Measurements from ENCODE around the gene ZNF837.
A peak's percentile ranks its signal among the peaks of the same experiment; 100 is the strongest.
"Not testable (repeated sequence)": the region's sequence is repeated elsewhere in the genome, so short reads cannot be mapped to it uniquely, and the experiment has no call there.

The ZNF837 gene

DNA sequence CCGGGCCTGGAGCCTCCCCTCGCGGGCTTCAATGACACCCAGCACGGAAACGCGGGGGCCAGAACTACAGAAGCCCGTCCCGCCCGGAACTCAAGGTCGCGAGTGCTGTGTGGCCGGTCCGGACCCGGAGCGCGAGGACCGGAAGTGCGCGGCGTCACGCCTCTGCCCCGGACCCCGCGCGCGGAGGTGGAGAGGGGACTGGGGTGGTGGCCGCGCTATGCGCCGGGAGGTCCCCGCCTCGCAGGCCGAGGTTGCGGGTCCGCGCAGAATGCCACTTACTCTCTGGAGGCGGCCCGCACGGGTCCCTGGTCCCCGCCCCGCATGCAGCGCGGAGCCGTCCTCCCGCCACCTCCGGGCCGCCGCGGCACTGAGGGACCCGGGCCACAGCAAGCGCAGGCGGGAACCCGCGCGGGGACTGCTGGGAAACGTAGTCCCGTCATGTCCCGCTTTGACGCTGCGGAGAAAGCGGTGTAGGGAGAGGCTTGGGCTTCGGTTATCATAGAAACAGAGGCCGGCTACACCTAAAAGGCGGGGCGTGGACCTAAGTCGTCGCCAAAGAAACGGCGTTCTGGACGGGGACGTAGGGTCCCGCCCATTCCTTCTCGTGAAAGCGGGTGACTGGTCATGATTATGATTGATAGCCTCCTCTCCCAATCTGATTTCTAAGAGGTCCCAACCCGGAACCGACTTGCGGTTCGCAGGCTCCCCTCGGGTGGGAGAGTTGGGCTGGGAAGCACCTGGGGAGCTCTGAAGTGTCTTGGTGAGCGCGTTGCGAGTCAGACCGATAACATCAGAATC is at the start of gene ZNF837:
Gene ZNF837, minus strand, starts transcription at position 369 of the 798 bp plus-strand sequence. CDS start 11,698 bp downstream, outside the sequence.
- peak; percentile 100 for DNase-seq (ENCODE audit: low read depth)

GRCh38 chr19:58429745-58430144 is 48.9 kb upstream of the ZNF837 start:
- no peak for DNase-seq (ENCODE audit: low read depth)

DNA sequence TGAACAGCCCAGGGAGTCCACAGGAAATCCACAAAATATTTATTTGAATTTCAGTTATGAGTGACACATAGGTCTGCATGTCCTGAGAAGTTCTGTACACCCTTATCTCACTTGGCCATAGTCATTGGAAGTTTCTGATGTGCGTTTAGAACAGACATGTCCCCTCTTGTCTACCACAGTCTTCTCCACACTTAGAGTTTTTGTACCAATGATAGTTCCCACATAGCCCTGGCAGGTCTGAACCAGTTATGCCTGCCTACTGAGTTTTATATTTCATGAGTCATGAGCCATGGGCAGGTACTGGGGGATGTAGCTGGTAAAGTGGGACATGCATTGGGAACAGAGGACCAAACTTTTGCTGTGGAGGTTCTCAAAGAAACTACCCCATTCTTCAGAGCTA is 47.8 kb upstream of the ZNF837 start:
- no peak for DNase-seq (ENCODE audit: low read depth)

- no peak for DNase-seq (ENCODE audit: low read depth)
Measured at GRCh38 chr19:58417071-58417470, 36.2 kb upstream of the ZNF837 start.

DNA sequence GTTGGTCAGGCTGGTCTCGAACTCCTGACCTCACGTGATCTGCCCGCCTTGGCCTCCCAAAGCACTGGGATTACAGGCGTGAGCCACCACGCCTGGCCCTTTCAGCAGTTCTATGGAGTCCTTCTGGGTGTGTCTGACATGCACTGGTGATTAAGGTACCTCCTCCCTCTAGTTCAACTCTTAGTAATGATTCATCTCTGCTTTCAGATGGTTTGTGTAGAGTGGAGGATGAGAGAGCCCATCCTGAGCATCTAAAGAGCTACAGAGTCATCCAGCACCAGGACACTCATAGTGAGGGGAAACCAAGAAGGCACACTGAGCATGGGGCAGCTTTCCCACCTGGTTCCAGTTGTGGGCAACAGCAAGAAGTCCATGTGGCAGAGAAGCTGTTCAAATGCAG is 35.8 kb upstream of the ZNF837 start:
- no peak for DNase-seq (ENCODE audit: low read depth)

DNA sequence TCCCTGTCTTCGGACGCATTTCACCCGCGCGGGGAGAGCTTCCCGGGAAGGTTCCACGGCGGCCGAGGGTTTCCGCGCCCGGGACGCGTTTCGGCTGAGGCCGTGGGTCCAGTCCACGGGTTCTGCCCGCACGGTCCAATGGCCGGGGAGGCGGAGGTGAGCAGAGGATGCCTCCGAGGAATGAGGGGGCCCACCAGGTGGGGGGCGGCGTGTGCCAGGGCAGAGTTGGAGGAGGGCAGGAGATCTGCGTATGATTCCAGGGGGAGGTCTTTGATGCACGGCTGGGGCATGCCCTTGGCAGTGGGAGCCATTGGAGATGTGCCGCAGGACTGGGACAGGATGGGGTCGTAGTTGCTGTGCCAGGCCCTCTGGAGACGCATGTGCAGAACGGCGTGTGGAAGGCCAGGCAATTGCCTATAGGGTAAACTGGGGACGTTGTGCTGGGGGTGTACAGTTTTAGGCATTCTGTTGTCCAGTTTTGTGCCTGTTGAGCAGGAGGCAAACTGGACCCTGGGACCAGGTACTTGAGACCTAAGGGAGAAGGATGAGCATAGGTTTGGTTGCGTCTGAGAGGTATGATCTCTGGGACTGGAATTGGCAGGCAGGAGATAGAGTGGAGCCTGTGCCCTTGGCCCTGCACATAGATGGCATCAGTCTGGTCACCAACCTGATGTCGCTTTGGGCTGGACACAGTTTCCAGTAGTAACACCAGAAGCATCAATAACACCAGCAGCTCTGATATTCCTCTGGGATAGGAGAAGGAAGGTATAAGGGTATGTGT is 28.4 kb upstream of the ZNF837 start:
- no peak for DNase-seq (ENCODE audit: low read depth)

DNA sequence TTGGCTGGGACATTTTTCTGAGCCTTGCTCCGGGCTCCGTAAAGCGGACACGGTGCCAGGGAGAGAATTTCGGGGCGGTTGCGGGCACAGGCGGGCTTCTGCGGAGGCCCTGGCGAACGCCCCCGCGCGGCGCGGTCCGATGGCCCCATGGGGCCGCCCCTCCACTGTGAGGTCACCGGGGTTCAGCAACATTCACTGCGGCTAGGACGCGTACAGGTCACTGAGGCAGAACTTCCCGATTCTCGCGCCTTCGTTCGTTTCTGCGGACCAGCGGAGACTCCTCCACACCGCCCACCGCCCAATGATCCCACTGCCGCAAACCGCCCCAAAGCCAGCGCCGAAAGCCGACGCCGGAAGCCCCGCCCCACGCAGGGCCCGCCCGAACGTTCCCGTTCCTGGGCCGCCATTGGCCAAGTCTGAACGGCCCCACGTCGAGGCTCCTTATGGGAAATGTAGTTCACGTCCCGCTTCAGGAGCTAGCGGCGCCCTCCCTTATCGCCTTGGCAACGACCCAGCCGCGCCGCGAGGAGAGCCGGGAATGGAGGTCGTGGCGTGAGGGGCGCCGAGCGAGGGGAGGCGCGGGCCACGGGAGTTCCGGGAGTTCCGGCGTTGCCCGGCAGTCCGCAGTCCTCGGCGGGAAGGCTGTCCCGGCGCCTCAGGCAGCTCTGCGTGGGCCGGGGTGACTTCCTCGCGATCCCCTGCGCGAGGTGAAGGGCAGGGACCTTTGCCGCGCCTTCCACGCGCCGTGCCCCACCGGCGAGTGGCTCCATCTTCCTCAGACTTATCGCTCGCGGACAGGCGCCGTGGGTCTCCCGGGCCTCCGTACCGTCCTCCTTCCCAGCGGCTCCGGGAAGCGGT is 27.6 kb upstream of the ZNF837 start, which contains the start of gene ZNF584:
Gene ZNF584, plus strand, starts transcription at position 498 of the 858 bp plus-strand sequence. CDS start 499 bp downstream, outside the sequence.
- peak; percentile 93 for DNase-seq (ENCODE audit: low read depth)

DNA sequence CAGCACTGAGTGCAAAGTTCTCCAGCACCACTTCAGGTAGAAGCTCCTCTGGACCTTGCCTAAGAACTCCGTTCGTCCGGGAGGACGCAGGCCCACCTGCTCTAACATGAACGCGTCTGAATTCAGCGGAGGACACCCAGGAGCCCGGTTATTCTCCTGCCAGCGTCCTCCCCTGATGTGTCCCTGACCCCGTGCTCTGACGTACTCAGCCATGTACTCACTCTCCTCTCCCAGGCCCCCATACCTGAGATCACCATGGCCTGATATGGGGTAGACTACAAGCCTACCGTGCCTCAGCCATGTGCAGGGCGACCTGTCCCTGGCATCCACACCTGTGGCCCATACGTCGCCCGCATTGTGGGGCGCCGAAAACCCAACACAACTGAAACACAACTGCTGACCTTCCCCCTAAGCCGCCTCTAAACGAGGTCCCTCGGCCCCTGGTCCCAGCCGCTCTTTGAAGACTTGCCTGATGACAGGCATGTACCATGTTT is 26.9 kb upstream of the ZNF837 start:
- DNase-seq (ENCODE audit: low read depth), result no peak

DNA sequence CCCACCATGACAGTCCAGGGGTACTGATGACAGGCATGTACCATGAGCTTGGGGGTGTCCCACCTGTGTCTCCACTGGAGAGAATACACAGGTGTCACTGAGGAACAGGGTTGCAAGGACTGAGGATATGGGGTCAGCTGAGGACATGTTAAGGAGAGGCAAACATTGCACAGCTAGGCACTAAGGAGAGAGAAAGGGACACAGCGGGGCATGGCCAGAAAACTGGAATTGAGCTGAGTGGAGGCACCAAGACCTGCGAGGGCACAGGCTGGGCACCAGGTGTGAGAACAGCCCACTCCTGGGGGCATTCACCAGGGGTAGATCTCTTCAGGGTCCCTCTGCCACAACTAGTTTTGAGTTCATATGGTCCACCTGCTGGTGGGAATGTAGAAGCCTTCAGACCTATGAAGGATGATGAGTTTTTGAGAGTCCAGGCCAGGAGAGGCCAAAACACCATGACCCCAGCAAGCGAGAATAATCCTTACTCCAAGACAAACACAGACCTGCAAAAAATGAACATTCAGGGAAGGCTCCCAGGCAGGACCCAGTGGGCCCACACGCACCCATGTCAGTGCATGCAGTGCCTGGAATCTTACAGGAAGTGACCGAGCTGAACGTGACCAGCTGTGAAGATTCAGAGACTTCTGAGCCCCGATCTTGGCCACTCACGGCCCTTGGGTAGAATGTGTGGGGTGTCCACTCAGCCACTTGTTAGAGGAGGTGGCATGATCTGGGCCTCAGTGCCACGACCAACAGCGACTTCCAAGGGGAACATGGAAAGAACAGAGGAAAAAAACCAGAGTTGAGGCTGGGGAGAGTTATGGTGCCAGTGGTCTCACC is 26.2 kb upstream of the ZNF837 start:
- DNase-seq (ENCODE audit: low read depth), result no peak

DNA sequence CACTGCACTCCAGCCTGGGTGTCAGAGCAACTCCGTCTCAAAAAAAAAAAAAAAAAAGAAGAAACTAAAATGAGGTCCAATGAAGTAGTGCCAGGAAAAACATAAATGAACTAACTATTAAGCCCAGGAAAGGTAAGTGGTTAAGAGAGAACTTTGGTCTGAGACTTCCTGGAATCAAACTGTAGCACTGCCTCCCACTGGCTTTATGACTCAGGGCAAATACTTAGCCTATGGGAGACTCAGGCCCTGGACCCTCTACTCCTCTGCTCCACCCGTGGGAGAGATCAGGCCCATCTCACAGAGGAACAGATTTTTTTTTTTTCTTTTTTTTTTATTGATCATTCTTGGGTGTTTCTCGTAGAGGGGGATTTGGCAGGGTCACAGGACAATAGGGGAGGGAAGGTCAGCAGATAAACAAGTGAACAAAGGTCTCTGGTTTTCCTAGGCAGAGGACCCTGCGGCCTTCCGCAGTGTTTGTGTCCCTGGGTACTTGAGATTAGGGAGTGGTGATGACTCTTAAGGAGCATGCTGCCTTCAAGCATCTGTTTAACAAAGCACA is 23.2 kb upstream of the ZNF837 start:
- not testable (repeated sequence) for DNase-seq (ENCODE audit: low read depth)

- no peak for DNase-seq (ENCODE audit: low read depth)
Measured at GRCh38 chr19:58401840-58402421, 21.1 kb upstream of the ZNF837 start.

DNA sequence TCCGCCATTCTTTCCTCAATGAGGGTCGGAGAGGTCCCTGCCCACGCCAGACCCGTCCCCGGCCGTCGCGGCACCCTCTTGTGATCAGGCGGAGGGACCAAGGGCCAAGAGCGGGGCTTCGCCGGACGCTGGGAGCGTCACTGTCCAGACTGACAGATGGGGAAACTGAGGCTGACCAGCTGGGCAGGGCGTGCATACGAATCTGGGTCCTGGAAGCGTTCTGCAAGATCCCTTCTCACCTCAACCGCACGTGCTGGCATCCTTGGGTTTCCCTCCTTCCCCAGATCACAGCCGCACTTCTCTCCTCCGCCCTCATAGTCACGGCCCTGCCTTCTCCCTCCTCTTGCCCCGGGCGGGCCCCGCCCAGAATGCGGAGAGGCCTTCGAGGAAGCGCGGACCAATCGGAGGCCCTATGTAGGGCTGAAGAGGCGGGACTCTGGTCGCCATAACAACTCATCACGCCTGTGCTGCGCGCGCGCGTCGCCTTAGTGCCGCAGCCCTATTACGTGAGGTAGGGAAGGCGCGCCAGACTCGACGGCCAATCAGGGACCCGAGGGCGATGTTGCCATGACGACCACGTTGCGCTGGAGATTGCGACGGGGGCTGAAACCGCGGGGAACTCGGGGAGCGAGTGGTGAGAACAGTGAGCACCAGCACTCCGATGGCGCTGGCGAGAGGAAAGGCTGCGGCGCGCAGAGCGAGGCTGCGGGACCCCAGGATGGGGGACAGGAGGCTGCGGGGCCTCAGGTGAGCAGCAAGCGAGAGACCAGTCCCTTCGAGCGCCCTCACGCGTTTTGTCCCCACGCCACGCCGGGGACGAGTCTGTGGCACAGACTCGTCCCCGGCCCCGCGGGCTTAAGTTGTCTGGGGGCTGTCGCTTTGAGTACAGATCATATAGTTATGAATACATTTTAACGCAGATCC is 20.3 kb upstream of the ZNF837 start:
- peak; percentile 99 for DNase-seq (ENCODE audit: low read depth)

- DNase-seq (ENCODE audit: low read depth), result no peak
Measured at GRCh38 chr19:58400316-58400915, 19.6 kb upstream of the ZNF837 start.

DNA sequence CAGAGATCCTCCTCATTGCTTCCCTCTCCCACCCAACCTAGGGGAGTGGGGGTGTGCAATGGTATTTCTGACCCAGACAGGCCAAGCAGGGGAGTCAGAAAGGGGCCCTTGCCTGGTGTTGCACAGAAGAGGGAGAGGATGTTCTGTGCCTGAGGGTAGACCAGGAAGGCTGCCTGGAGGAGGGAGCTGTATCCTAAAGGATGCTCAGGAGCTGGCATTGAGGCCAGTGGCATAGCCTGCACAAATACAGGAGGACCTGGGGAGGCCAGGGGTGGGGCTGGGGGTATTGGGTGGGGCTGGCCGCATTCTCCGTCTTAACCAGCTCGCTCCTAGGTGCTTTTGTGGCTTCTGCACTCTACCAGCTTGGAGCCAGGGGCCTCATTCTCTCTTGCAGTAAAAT is 19.1 kb upstream of the ZNF837 start:
- no peak for DNase-seq (ENCODE audit: low read depth)

DNA sequence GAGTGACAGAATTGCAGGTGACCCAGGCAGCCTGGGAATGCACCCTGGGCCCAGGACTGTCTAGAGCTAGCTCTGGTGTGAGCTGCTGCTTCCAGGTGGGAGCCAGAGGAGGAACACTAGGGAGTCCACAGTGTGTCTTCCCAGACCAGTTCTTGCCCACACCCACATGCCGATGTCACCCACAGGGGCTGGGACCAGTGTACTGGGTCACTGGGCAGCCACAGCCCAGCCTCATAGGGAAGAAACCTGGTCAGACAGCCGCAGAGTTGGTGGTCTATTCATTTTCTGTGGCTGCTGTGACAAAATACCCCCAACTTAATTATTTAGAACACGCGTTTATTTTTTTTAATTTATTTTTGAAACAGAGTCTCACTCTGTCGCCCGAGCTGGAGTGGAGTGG is 17.7 kb upstream of the ZNF837 start:
- DNase-seq (ENCODE audit: low read depth), result no peak

- DNase-seq (ENCODE audit: low read depth), result no peak
Measured at GRCh38 chr19:58398087-58398486, 17.3 kb upstream of the ZNF837 start.

GRCh38 chr19:58397533-58398037 is 16.8 kb upstream of the ZNF837 start:
- DNase-seq (ENCODE audit: low read depth), result no peak

- DNase-seq (ENCODE audit: low read depth), result no peak
Measured at GRCh38 chr19:58396691-58397532, 16.1 kb upstream of the ZNF837 start.
